GM19240 (cell line): Measurements from ENCODE around the gene STAMBPL1.

ENCODE experiments used
- DNase-seq: peaks from one replicate; pipeline ENCODE4 v3.0.0; 2011; ENCODE audit warnings: low spot score; ENCODE audit not compliant: insufficient read length

The STAMBPL1 gene

DNA sequence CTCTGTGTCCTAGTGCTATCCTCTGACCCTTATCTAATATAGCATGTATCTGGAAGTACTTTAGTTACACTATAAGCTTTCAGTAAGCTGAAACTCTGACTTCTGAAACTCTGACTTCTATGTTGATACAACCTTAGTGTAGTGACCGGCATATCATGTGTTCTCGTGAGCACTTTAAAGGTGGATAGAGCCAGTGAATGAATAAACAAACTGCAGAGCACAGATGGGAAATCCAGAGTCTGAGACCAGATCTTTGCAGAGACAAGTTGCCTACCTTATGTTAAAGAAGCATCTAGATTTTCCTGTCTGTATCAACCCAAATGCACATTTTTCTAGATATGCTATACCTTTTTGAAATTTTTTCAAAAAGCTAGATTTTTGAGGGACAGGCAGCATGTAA lies 69.0 kb downstream of the STAMBPL1 start:
- no peak for DNase-seq

DNA sequence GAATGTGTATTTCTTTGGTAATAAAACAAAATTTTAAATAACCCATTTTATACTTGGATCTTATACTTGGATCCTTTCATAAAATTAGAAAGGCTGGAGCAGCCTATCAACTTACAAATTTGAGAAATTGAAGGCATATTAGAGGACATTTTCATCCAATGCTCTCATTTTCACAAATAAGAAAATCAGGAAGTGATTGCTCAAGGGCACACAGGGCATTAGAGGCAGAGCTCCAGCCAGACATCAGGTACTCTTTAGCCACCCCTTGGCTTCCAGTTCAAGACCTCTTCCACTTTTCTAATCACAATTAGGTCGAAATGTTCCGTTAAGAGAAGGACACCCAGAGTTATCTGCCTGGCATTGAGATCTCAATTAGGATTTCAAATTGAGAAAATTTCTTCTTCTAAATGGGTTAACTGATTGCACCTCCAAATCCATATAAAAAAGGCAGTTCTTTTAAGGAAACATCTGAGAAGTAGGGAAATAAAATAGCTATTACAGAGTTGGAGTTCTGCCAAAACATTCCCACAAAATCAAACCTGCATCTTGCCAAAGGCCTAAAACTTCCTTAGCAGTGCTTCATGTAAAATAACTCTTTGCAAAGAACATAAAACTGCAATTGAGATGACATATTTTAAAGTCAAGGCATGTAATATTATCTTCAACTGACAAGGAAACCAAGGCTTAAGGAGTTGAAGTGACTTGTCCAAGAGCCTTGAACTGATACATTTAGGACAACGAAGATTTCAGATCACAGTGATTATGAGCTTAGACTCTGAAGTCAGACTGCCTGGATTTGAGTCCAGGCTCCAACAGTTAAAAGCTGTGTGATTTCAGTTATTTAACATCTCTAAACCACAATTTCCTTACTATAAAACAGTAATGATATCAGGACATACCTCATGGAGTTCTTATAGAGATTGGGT lies 70.1 kb downstream of the STAMBPL1 start:
- DNase-seq = no peak

DNA sequence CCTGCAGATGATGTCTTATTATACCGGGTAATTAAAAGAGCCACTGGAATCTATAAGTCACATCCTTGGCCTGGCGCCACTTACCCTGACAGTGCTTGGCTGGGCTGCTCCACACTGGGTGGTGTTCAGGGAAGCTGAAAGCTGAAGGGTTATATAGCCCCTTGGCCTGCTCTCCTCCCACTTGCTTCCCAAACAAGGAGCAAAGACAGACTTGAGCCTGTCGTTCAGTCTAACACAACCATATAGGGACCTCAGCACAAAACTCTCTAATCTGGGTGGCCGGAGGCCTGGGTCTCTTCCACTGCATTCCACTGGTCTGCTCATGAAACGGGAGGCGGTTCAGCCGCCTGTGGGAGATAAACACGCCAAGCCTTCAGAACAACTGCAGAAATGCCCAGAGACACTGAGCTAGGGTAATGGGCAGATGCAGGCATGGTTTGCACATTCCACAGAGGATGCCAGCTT lies 72.6 kb downstream of the STAMBPL1 start, which contains the start of gene ACTA2:
TSS of gene ACTA2 (minus strand) at position 127 of the 465 bp plus-strand sequence. CDS start 3,843 bp downstream, outside the sequence.
- DNase-seq = no peak

DNA sequence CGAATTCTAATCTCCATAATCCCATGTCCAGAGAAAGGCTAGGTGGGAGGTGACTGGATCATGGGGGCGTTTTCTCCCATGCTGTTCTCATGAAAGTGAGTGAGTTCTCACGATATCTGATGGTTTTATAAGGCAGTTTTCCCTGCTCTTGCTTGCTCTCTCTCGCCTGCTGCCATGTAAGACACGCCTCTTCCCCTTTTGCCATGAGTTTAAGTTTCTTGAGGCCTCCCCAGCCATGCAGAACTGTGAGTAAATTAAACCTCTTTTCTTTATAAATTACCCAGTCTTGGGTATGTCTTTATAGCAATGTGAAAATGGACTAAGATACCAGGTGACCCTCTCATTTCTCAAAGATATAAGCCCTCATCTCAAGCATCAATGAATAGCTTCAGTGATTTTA lies 73.6 kb downstream of the STAMBPL1 start:
- DNase-seq = no peak

DNA sequence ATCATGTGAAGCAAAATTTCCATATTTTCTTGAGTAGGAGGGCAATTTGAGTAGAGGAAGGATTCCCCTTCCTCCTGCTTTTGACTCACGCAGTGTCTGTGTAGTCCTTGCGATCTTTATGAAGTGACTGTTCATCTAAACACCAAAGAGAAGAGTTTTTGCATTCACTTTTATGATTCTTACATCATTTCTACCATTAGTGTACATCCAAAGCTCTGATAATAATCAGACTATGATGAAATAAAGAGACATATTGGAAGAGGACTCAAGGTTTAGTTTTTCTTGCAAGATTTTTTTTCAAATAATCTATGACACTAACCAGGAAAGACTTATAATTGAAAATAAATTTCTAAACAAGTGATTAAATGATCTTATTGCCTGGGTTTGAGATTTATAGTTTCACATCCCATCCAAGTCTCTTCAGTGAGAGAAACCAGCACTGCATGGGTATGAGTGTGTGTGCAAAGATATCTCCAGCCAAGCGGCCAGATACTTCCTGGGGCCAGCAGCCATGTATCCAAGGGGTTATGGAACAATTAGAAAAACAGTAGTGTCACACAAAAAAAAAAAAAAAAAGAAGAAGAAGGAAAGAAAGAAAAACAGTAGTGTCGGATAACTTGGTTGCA lies 74.5 kb downstream of the STAMBPL1 start:
- no peak for DNase-seq

DNA sequence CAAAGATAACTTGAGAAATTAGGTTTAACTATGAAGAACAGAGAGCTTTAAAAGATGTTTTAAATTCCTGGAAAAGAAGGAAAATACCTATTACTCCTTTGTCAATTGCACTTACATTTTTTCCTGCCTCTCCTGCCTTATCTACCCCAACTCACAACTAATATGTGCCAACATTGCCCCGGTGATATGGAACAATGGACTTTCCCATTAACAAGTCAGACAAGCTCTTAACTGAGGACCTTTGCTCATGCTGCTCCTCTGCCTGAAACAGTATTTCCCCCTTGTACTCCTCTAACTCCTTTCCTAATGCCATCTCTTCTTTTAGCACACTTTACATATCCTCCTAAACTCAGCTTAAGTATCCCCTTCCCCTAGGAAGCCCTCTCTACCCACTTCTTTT lies 77.3 kb downstream of the STAMBPL1 start:
- DNase-seq = no peak

DNA sequence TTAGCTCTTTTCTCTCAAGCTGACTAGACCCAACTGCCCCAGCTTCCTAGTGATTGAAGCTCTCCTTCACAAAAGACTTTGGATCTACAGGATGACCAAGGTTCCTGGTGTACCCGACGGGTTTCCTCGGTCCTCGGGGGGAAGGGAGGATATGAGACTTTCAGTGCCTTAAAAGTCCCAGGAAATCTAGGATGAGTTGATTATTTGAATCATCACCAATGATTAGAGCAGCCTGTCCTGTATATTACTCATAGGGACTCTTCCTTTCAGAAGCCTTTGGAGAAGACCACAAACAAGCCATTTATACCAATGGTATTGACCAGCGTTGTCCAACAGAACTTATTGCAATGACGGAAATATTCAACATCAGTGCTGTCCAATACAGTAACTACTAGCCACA lies 78.7 kb downstream of the STAMBPL1 start:
- no peak for DNase-seq

DNA sequence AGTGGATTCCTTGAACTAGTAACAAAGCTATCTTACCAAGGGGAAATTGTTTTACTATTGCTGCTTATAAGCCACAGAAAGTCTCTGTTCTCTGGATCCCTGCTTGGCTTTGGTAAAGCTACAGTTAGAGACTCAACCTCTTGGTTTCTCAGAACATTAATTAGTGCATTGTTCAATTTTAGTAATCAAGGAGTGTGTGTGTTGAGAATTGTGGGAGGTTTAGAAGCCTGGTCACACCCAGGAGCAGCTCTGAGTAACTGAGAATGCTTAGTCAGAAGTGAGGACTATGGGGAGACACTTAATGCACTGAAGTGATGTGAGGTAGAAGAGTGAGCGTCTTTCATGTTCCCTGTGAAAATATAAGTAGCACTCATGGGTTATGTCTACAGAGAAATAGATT lies 80.8 kb downstream of the STAMBPL1 start:
- DNase-seq = no peak

DNA sequence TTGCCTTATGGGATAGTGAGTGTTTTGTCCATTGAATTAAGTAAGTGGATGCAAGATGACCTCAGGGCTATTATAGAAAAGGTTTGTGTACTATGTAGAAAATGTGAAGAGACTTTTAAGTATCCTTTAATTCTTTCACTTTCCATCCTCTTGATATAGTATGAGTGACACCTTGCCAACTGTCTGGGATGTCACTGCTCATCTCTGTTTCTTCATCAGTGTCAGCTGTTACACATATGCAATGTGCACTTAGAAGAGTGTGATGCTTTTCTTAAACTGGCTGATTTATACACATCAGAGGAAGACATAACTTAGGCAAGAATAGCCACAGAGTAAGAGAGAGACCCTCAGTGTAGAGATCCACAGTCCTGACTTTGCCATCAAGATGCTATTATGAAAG lies 81.2 kb downstream of the STAMBPL1 start:
- no peak for DNase-seq

DNA sequence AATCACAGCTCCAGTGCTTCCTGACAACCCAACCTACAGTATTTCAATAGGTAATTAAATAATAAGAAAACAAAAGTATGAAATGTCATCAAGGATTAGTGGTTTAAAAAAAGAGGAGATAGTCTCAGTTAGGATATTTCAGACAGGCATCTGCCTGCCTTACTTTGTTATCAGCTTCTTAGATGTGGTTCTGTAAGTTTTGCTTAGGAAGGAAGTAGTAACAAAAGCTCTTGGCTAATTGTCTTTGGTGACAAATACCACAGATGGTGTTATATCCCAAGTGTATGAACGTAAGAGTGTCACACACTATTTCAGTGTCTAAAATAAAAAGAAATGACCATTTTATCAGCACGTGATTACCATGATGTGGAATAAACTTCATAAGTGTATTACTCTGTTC lies 82.3 kb downstream of the STAMBPL1 start:
- DNase-seq = no peak

DNA sequence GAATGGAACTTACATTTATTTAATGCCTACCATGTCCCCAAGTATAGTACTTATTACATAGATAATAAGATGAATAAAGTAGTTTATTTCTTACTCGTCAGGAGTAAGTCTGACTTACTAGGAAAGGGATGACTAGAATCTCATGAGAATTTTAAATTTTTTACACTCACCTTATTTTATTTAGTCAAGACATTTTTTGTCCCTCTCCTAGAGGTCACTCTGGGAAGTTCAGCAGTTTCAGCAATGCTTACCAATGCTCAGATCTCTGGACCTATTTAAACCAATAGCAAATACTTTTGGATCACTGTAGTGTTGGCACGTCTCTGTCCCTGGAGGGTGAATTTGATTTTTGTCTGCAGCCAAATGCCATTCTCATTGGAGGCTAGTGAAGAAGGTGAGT lies 83.3 kb downstream of the STAMBPL1 start:
- no peak for DNase-seq

DNA sequence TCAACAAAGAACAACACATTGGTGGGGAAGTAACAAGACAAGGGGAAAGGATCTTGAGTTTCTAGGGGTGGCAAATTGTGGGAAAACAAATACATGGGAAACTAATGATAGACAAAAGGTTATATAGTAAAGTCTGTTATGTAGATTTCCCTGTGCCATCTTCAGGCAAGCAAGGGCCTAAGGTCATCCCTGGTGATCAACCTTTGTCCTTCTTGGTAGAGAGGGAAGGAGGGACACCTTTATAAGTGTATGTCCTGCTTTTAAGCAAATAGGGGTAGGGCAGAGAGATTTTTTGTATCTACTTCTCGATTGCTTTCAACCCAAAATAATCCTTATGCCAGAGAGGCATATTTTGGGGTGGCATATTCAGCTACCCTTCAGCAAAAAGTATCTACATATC lies 84.3 kb downstream of the STAMBPL1 start:
- no peak for DNase-seq

DNA sequence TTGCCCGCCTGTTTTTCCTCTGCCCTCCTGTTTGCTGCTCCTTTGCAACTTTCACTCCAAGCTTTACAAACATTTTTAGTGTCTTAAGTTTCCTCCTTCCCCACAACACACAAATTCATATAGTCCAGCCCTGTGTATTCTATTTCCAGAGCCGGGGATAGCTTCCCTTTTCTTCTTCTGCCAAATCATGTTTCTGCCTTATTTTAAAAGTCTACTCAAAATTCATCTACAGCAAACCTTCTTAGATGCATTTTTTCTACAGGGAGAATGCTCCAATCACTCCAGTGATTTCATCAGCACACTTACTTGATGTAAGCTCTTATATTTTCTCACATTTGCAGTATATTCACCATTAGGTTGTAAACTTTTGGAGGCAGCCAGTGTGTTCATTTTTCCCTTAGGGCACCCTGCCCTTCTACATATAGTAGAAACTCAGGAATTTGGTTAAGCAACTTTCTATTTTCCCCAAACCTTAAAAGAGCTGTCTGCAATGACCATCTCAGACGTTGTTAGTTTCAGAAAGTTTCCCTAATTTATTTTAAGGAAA lies 84.9 kb downstream of the STAMBPL1 start:
- no peak for DNase-seq

DNA sequence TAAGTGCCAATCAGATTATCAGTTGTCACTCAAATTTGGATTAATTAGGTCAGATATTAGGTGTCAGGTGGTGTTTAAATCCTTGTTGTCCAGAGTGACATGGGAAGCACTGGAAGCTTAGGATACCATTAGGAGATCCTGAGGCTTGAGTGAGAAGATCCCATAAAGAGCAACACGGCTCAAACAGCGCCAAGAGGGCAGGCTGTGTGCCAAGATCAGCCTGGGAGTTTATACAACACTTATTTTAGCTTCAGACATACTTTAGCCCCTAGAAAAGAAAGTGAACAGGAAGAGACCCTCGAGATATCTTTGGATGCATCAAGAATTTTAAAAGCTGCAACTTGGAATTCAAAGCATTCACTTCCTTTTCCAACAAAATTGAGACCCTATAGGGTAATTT lies 86.8 kb downstream of the STAMBPL1 start:
- no peak for DNase-seq

DNA sequence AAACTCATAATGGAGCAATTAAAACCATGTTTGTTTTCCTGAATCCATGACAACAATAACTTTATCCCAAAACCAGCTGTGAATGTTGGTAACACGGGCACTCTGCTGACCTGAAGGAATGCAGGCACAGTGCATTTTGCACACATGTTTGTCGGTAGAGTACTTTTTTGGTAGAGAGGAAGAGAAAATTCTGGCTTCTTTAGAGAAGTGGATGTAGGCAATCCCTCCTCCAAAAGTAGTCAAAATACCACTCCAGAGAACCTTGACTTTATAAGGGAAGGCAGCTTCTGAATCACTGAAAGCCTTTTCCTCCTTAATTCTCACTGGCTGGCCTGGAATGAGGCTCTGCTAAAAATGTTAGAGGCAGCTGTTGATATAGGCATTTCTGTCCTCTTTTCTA lies 88.3 kb downstream of the STAMBPL1 start:
- DNase-seq = no peak

DNA sequence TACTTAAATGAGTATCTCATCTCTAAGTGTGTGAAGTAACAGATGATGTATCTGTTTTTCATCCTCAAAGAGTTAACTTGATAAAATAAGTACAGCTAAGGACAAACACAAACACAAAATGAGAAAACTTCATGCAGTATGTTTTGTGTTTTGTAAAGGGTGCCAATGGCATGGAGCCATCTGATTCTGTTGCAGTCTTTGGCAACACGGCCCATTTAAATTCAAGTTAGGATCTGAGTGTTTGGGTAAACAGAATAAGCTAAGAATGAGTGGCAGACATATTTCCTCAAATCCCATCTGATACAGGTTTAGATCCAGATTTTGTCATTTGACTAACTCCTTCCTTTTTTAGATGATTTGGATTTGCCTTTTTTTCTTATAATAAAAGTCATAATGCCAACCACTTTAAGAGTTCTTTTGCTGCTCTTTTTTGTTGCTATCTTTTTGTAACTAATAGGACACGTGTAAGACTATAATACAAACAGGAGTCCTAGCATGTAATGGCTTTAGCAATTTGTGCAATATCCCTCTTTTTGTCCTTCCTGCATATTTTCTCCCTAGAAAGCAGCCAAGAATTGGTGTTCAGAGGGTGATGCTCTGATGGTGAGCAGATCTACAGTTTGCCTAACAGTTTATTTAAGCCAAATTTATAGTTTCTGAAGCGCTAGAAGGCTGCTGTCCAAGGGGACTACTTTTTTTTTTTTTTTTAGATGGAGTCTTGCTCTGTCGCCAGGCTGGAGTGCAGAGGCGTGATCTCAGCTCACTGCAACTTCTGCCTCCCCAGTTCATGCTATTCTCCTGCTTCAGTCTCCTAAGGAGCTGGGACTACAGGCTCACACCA lies 91.4 kb downstream of the STAMBPL1 start:
- no peak for DNase-seq
